Mesenchymal stem cell (in vitro differentiated cells and primary cell): Measurements from ENCODE around the gene TRAF3.

Experiments used
- DNase-seq: peaks from one replicate; pipeline ENCODE4 v3.0.0-alpha.2; 2013
- H2AFZ ChIP-seq: one replicate; pipeline ENCODE4 v1.6.1; 2013; ENCODE audit warnings: low read depth, mild to moderate bottlenecking, control low read depth, inconsistent platforms, low read length, moderate library complexity
- H2AK5ac ChIP-seq: 2 replicates; pipeline ENCODE4 v1.6.1; 2013; ENCODE audit warnings: low read length, moderate library complexity, mild to moderate bottlenecking, inconsistent platforms; ENCODE audit not compliant: severe bottlenecking
- H2BK120ac ChIP-seq: one replicate; pipeline ENCODE4 v1.6.1; 2013; ENCODE audit warnings: low read depth, mild to moderate bottlenecking, inconsistent platforms, low read length, moderate library complexity
- H2BK12ac ChIP-seq, 2 experiments: one replicate each; pipeline ENCODE4 v1.6.1; 2013; ENCODE audit warnings: inconsistent platforms in 2 of 2, low read length in 2 of 2, mild to moderate bottlenecking in 2 of 2, moderate library complexity in 2 of 2, control low read depth in 1 of 2
- H2BK15ac ChIP-seq: one replicate; pipeline ENCODE4 v1.6.1; 2013; ENCODE audit warnings: mild to moderate bottlenecking, low read depth, inconsistent platforms; ENCODE audit not compliant: poor library complexity, severe bottlenecking
- H2BK5ac ChIP-seq: 2 replicates; pipeline ENCODE4 v1.6.1; 2013; ENCODE audit warnings: low read depth, mild to moderate bottlenecking, low read length, control low read depth, inconsistent platforms; ENCODE audit not compliant: poor library complexity, severe bottlenecking
- H3K14ac ChIP-seq, 2 experiments: one replicate each; pipeline ENCODE4 v1.6.1; 2013; ENCODE audit warnings: inconsistent platforms in 2 of 2, low read length in 2 of 2, control low read depth in 1 of 2, mild to moderate bottlenecking in 1 of 2, moderate library complexity in 1 of 2
- H3K18ac ChIP-seq, 2 experiments: one replicate each; pipeline ENCODE4 v1.6.1; 2013; ENCODE audit warnings: inconsistent platforms in 2 of 2, low read length in 2 of 2, control low read depth in 1 of 2, low read depth in 1 of 2, mild to moderate bottlenecking in 1 of 2
- H3K23ac ChIP-seq, 2 experiments: one replicate each; pipeline ENCODE4 v1.6.1; 2013; ENCODE audit warnings: inconsistent platforms in 2 of 2, low read length in 2 of 2, mild to moderate bottlenecking in 2 of 2, moderate library complexity in 2 of 2, control low read depth in 1 of 2
- H3K27ac ChIP-seq: 2 replicates; pipeline ENCODE4 v1.5.1; 2013; ENCODE audit warnings: mild to moderate bottlenecking, moderate library complexity, low read length, control low read depth, inconsistent platforms; ENCODE audit not compliant: poor library complexity, severe bottlenecking
- H3K27me3 ChIP-seq, 2 experiments: 2 replicates each; pipeline versions ENCODE4 v1.6.1 to v1.7.0; 2013; ENCODE audit warnings: low read length in 2 of 2, mild to moderate bottlenecking in 2 of 2, moderate library complexity in 2 of 2, control low read depth in 1 of 2, inconsistent platforms in 1 of 2; ENCODE audit not compliant: control insufficient read depth in 1 of 2, insufficient read depth in 1 of 2
- H3K36me3 ChIP-seq, 2 experiments: 2 replicates each; pipeline versions ENCODE4 v1.6.1 to v1.7.0; 2013; ENCODE audit warnings: low read length in 2 of 2, control low read depth in 1 of 2, inconsistent platforms in 1 of 2, low read depth in 1 of 2, mild to moderate bottlenecking in 1 of 2; ENCODE audit not compliant: insufficient read depth in 2 of 2, control insufficient read depth in 1 of 2
- H3K4ac ChIP-seq, 2 experiments: one replicate each; pipeline ENCODE4 v1.6.1; 2013; ENCODE audit warnings: inconsistent platforms in 2 of 2, low read length in 2 of 2, mild to moderate bottlenecking in 2 of 2, moderate library complexity in 2 of 2, control low read depth in 1 of 2, low read depth in 1 of 2
- H3K4me1 ChIP-seq: 2 replicates; pipeline ENCODE4 v1.6.1; 2013; ENCODE audit warnings: low read depth, low read length, control low read depth; ENCODE audit not compliant: control insufficient read depth, insufficient read depth
- H3K4me2 ChIP-seq: 2 replicates; pipeline ENCODE4 v1.6.1; 2013; ENCODE audit warnings: low read length, mild to moderate bottlenecking, inconsistent platforms; ENCODE audit not compliant: poor library complexity, severe bottlenecking
- H3K4me3 ChIP-seq, 2 experiments: 2 replicates each; pipeline versions ENCODE4 v1.5.1 to v1.7.0; 2013; ENCODE audit warnings: low read length in 2 of 2, mild to moderate bottlenecking in 2 of 2, control low read depth in 1 of 2, low read depth in 1 of 2; ENCODE audit not compliant: insufficient read depth in 1 of 2
- H3K79me1 ChIP-seq: replicated peaks from 2 replicates; pipeline ENCODE4 v1.6.1; 2013; ENCODE audit warnings: mild to moderate bottlenecking, control low read depth, low read length, inconsistent platforms; ENCODE audit not compliant: poor library complexity, severe bottlenecking
- H3K9ac ChIP-seq: 2 replicates; pipeline ENCODE4 v1.7.0; 2013; ENCODE audit warnings: mild to moderate bottlenecking, low read length, moderate library complexity
- H3K9me3 ChIP-seq: 2 replicates; pipeline ENCODE4 v1.7.0; 2013; ENCODE audit warnings: mild to moderate bottlenecking, low read length; ENCODE audit not compliant: control insufficient read depth
- H4K8ac ChIP-seq: one replicate; pipeline ENCODE4 v1.6.1; 2013; ENCODE audit warnings: inconsistent platforms, mild to moderate bottlenecking, low read length, moderate library complexity
- H4K91ac ChIP-seq: one replicate; pipeline ENCODE4 v1.6.1; 2013; ENCODE audit warnings: mild to moderate bottlenecking, low read length, inconsistent platforms
- WGBS: methylation state at CpG from one replicate; pipeline ENCODE4 v1.1.7; 2013; ENCODE audit warnings: mixed read lengths; 5-methylcytosine and 5-hydroxymethylcytosine counted together

The TRAF3 gene

GRCh38 chr14:102866982-102867761, 89.9 kb downstream of the TRAF3 start:
- H3K36me3 ChIP-seq: peaks cover 18 to 21% of the 10 kb centered on the region in 2 experiments

GRCh38 chr14:102867826-102868580, 90.8 kb downstream of the TRAF3 start:
- no peak overlapping the region for H2BK12ac ChIP-seq
- no peak overlapping the region for H3K4me3 ChIP-seq
- no peak overlapping the region for H3K23ac ChIP-seq
- no peaks in the 10 kb centered on the region for H3K4me1 ChIP-seq
- H2BK15ac ChIP-seq: no peak overlapping the region
- no peak overlapping the region for H2AFZ ChIP-seq
- no peak overlapping the region for H4K91ac ChIP-seq
- WGBS: 93% methylated on average over 13 of the region's 15 CpGs
- no peak overlapping the region for H3K27ac ChIP-seq
- H2BK120ac ChIP-seq: no peak overlapping the region
- no peak overlapping the region for H3K18ac ChIP-seq
- peaks cover 24 to 25% of the 10 kb centered on the region in 2 experiments for H3K36me3 ChIP-seq
- no peaks in the 10 kb centered on the region for H3K27me3 ChIP-seq
- peaks cover 23% of the 10 kb centered on the region for H3K79me1 ChIP-seq
- H3K4ac ChIP-seq: no peak overlapping the region
- H3K4me2 ChIP-seq: no peak overlapping the region
- no peak overlapping the region for H2AK5ac ChIP-seq
- H3K9me3 ChIP-seq: no peaks in the 10 kb centered on the region
- H3K9ac ChIP-seq: no peak overlapping the region
- no peak overlapping the region for H2BK5ac ChIP-seq
- H4K8ac ChIP-seq: no peak overlapping the region
- H3K14ac ChIP-seq: no peak overlapping the region
- DNase-seq: no peak

More at GRCh38 chr14:102866982-102867761, 89.9 kb downstream of the TRAF3 start:
- no peak overlapping the region for H2BK15ac ChIP-seq
- H2AK5ac ChIP-seq: no peak overlapping the region
- no peak overlapping the region for H3K18ac ChIP-seq
- H3K27ac ChIP-seq: no peak overlapping the region
- H2BK12ac ChIP-seq: no peak overlapping the region
- H3K27me3 ChIP-seq: no peaks in the 10 kb centered on the region
- H3K4me3 ChIP-seq: no peak overlapping the region
- H3K9me3 ChIP-seq: peaks cover 3% of the 10 kb centered on the region
- H4K8ac ChIP-seq: no peak overlapping the region
- no peaks in the 10 kb centered on the region for H3K4me1 ChIP-seq
- H3K23ac ChIP-seq: no peak overlapping the region
- DNase-seq: no peak
- no peak overlapping the region for H3K4ac ChIP-seq
- H3K14ac ChIP-seq: no peak overlapping the region
- no peak overlapping the region for H3K4me2 ChIP-seq
- no peak overlapping the region for H4K91ac ChIP-seq
- 95% methylated on average over 7 of the region's 9 CpGs for WGBS
- H2AFZ ChIP-seq: no peak overlapping the region
- H2BK120ac ChIP-seq: no peak overlapping the region
- no peak overlapping the region for H3K9ac ChIP-seq
- H3K79me1 ChIP-seq: peaks cover 23% of the 10 kb centered on the region
- H2BK5ac ChIP-seq: no peak overlapping the region

- H3K14ac ChIP-seq: no peak overlapping the region
- H2BK120ac ChIP-seq: no peak overlapping the region
- peaks cover 24% of the 10 kb centered on the region for H3K79me1 ChIP-seq
- no peak overlapping the region for H3K4me3 ChIP-seq
- H2AFZ ChIP-seq: no peak overlapping the region
- no peak overlapping the region for H3K18ac ChIP-seq
- peak overlapping the region; percentile 5 for H4K91ac ChIP-seq
- no peaks in the 10 kb centered on the region for H3K27me3 ChIP-seq
- H3K4me1 ChIP-seq: no peaks in the 10 kb centered on the region
- H3K9ac ChIP-seq: no peak overlapping the region
- H4K8ac ChIP-seq: no peak overlapping the region
- H3K36me3 ChIP-seq: peaks cover 27 to 30% of the 10 kb centered on the region in 2 experiments
- no peak overlapping the region for H2BK15ac ChIP-seq
- H3K23ac ChIP-seq: no peak overlapping the region
- no peak overlapping the region for H2BK5ac ChIP-seq
- no peak overlapping the region for H3K4me2 ChIP-seq
- H3K27ac ChIP-seq: no peak overlapping the region
- H2BK12ac ChIP-seq: no peak overlapping the region
- no peaks in the 10 kb centered on the region for H3K9me3 ChIP-seq
- no peak for DNase-seq
- H3K4ac ChIP-seq: no peak overlapping the region
- H2AK5ac ChIP-seq: no peak overlapping the region
- 95% methylated on average over 6 of the region's 8 CpGs for WGBS
These were observed 91.8 kb downstream of the TRAF3 start for GRCh38 chr14:102868956-102869547.

- Histone ChIP-seq H3K4me1 (no peaks in the 10 kb centered on the region), H3K14ac (no peak overlapping the region), H2BK5ac (no peak overlapping the region), H3K4me3 (no peak overlapping the region), H3K9ac (no peak overlapping the region), H3K36me3 (peaks cover 27 to 37% of the 10 kb centered on the region in 2 experiments), H2BK12ac (no peak overlapping the region), H3K4ac (no peak overlapping the region), H3K27ac (no peak overlapping the region), H3K27me3 (no peaks in the 10 kb centered on the region), H3K9me3 (no peaks in the 10 kb centered on the region), H3K79me1 (peaks cover 21% of the 10 kb centered on the region), H2AFZ (no peak overlapping the region), H4K91ac (no peak overlapping the region), H2BK15ac (no peak overlapping the region), H2BK120ac (no peak overlapping the region), H2AK5ac (no peak overlapping the region), H3K23ac (no peak overlapping the region), H4K8ac (peak overlapping the region; percentile 14), H3K4me2 (no peak overlapping the region), H3K18ac (no peak overlapping the region)
- no peak for DNase-seq
- WGBS: 97% methylated on average over 21 of the region's 21 CpGs
These were observed 93.0 kb downstream of the TRAF3 start for GRCh38 chr14:102870246-102870645.
